HG03064 (cell line): ENCODE results near the gene FBXL7.

Experiments used
- ATAC-seq: cut with Tn5 transposase; IDR thresholded peaks from one replicate; pipeline ENCODE4 v1.9.1; 2021; ENCODE audit warnings: low read depth; ENCODE audit not compliant: unreplicated experiment

FBXL7 gene

DNA sequence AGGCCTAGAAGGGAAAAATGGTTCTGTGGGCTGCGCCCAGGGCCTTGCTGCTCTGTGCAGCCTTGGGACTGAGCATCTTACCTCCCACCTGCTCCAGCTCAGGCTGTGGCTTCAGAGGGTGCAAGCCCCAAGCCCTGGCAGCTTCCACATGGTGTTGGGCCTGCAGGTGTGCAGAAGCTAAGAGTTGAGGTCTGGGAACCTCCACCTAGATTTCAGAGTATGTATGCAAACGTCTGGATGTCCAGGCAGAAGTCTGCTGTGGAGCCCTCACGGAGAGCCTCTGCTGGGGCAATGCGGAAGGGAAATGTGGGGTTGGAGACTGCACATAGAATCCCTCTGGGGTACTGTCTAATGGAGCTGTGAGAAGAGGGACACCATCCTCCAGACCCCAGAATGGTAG is 36.0 kb downstream of the FBXL7 start:
- no peak for ATAC-seq

DNA sequence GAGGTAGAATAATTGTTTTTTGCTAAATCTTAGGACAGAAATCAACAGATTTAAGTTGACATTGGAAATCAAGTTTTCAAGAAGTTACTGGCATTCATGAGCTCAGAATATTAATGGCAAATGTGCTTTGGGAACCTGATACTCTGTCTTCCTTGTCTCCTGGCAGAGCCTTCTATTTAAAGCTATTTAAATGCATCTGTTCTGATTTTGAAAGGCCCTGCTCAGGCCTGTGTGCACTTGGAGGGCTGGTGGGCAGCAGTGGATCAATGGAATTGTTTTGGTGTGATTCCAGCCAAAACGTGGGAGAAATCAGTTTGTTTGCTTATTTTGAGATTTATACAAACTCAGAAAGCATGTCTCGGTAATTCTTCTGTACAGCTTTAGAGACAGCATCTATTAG is 38.5 kb downstream of the FBXL7 start:
- ATAC-seq, result no peak

GRCh38 chr5:15539951-15540350 is 40.0 kb downstream of the FBXL7 start:
- ATAC-seq, result no peak

- no peak for ATAC-seq
Observed at GRCh38 chr5:15544039-15544438, 44.1 kb downstream of the FBXL7 start.

DNA sequence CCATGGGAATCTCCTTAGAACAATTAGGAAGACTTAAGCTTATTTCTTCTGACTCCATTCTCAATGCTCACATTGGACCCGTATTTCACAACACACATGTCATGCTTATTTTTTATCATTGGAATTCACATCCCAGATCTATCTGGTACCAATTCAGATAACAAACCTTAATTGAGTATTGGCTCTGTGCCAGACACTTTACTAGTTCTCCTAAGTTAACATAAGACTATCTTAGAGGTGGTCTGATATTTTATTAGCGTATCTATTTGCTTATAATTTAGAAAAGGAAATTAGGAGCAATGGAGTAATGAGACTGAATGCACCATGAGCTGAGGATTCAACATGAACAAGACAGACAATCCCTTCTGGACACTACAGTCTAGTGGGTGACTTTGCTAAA is 45.1 kb downstream of the FBXL7 start:
- ATAC-seq, result no peak

- ATAC-seq, result no peak
Observed at GRCh38 chr5:15547261-15547839, 47.4 kb downstream of the FBXL7 start.

DNA sequence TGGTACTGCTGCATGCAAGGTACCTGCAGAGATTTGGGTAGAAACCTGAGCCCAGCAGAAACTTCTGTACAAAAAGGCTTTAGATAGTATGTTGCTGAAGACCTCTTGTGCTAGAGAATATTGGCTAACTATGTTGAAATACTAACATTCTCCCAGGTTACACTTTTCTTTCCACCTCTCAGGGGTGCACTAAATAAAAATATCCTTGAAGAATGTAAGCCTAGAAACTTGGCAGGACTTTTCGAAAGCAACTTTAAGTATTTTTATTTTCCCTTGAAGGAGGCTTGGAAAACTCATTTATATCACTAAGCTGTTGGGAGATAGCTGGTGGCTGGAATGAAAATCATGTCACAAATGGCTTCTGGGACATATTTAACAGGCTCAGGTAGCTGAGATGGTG is 50.0 kb downstream of the FBXL7 start:
- no peak for ATAC-seq

DNA sequence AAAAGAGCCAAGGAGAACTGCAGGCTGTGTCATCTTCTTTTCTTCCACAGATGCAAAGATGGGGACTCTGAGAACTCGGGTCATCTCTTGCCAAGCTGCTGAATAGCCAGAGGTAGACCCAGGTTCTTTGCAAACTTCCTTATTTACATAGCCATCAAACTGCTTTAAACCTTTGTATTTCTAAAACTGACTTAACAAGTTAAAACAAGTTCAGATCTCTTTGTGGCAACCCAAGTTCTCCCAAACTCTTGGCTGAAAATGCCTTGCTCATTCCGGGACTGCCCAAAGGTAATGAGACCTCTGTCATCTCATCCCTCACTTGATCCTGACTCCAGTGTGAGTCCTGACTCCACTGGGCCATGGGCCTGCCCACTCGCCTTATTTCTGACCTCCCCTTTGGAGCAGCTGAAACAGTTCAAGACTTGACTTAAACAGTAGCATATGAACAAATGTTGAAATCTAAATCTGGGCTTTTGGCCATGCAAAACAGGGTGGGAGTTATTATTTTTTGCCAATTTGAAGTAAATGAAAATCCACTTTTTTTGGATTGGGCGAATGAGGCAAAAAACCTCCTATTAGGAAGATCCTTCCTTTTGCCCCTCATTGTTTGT is 50.6 kb downstream of the FBXL7 start:
- ATAC-seq, result no peak

- ATAC-seq, result no peak
Observed at GRCh38 chr5:15551113-15551504, 51.1 kb downstream of the FBXL7 start.

DNA sequence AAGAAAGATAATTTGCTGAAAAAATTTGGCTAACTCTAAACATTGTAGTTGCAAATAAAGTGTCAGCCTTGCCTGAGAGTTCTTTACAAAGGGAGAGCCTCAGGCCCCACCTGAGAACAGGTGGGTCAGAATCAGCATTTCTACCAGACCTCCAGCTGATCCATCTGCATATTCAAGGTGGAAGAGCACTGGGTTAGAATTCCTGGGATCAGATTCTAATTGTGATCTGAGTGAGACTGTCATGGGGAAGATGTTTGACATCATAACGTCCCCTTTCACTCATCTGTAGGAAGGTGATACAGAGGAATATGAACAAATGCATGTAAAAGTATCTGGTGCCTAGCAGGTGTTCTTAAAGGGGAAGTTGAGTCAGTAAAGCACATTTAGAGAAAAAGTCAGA is 54.6 kb downstream of the FBXL7 start:
- no peak for ATAC-seq

- no peak for ATAC-seq
Observed at GRCh38 chr5:15555176-15555575, 55.2 kb downstream of the FBXL7 start.

GRCh38 chr5:15558240-15558639 is 58.3 kb downstream of the FBXL7 start:
- no peak for ATAC-seq

- no peak for ATAC-seq
Observed at GRCh38 chr5:15558681-15559080, 58.7 kb downstream of the FBXL7 start.

DNA sequence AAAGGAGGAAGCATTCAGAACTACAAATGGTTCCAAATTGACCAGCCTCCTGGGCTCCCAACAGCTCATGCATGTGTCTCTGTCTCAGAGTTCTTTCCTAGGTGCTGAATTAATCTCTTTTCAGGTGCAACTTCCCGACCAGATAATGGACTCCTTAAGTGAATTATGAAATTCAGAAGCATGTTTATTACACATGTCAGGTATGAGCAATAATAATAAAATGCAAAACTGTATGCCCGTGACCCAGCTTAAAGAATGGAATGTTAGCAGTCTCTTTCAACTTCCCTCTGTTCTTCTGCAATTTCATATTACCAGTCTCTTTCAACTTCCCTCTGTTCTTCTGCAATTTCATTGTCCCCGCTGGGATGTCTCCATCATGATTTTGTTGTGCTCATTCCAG is 60.4 kb downstream of the FBXL7 start:
- ATAC-seq, result no peak

DNA sequence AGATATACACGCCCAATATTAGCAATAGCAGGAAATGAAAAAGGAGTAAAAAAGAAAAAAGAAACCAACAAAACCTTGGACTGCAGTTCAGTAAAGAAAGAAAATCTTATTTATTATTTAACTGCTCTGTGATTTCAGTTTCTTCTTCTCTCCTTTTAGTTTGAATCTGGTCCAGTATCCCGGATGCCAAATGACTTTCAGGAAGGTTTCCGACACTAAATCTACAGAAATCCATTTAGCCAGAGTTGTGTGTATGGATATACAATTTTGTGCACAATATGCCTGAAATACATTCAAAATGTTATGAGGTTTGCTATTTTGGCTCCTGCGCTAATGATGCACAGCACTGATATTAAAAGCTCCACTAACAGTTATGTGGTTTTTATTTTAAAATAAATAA is 64.5 kb downstream of the FBXL7 start:
- ATAC-seq, result no peak

GRCh38 chr5:15564957-15565356 is 65.0 kb downstream of the FBXL7 start:
- ATAC-seq, result no peak

- ATAC-seq, result no peak
Observed at GRCh38 chr5:15566306-15566705, 66.3 kb downstream of the FBXL7 start.

- ATAC-seq, result no peak
Observed at GRCh38 chr5:15566789-15567188, 66.8 kb downstream of the FBXL7 start.

DNA sequence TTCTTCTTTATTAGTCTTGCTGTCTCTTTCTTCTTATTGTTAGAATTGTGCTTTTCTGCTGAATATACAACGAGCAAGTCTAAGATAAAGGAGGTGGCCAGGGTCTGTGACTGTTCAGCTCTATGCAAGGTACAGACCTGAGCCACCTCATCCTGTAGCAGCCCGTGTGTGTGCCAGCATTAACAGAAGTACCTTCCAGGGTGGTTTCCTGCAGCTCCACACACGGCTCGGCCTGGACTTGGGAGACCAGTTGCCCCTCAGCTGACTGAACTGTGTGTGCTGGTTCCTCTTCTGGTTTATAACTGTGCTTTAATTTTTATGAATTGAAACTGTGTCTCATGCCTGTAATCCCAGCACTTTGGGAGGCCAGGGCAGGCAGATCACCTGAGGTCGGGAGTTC is 70.5 kb downstream of the FBXL7 start:
- no peak for ATAC-seq

GRCh38 chr5:15571081-15571480 is 71.1 kb downstream of the FBXL7 start:
- no peak for ATAC-seq

- no peak for ATAC-seq
Observed at GRCh38 chr5:15571618-15572017, 71.6 kb downstream of the FBXL7 start.

GRCh38 chr5:15573590-15573989 is 73.6 kb downstream of the FBXL7 start:
- ATAC-seq, result no peak

GRCh38 chr5:15574128-15574527 is 74.1 kb downstream of the FBXL7 start:
- no peak for ATAC-seq
